ENCODE measurements around the gene SERPINI1. TPM values are rescaled to one million over a fixed set of nuclear protein-coding genes. Genes with fewer than 3 reads are reported as not detected.
A peak's percentile ranks its signal among the peaks of the same experiment; 100 is the strongest.

SERPINI1 gene
- total RNA-seq, 1 experiment from 2014 or later, result 6.4 TPM

GRCh38 chr3:167714871-167715270 lies 20.6 kb upstream of the SERPINI1 start:
- Mint-ChIP-seq H3K4me1 (peaks cover 19% of the 10 kb centered on the region), H3K36me3 (peaks cover 62% of the 10 kb centered on the region), H3K27ac (no peak overlapping the region), H3K27me3 (ENCODE audit: low read depth) (no peaks in the 10 kb centered on the region), H3K9me3 (no peaks in the 10 kb centered on the region), H3K4me3 (no peak overlapping the region)
- TF ChIP-seq ZMAT4 (CRISPR knock-in tag; IDR thresholded peaks at IDR 0.05) (no peak), FOXP1 (CRISPR knock-in tag; IDR thresholded peaks at IDR 0.05; ENCODE audit: borderline replicate concordance) (no peak)
- ChIA-PET POLR2A (no interaction called here), CTCF (no interaction called here)
- no peak for DNase-seq (ENCODE audit: low spot score)
- no peak for ATAC-seq

GRCh38 chr3:167716920-167717319 lies 18.6 kb upstream of the SERPINI1 start:
- H3K9me3 Mint-ChIP-seq, result peaks cover 12% of the 10 kb centered on the region
- peaks cover 62% of the 10 kb centered on the region for H3K36me3 Mint-ChIP-seq
- ATAC-seq (no peak), DNase-seq (ENCODE audit: low spot score) (no peak)
- TF ChIP-seq, protein P1, sequence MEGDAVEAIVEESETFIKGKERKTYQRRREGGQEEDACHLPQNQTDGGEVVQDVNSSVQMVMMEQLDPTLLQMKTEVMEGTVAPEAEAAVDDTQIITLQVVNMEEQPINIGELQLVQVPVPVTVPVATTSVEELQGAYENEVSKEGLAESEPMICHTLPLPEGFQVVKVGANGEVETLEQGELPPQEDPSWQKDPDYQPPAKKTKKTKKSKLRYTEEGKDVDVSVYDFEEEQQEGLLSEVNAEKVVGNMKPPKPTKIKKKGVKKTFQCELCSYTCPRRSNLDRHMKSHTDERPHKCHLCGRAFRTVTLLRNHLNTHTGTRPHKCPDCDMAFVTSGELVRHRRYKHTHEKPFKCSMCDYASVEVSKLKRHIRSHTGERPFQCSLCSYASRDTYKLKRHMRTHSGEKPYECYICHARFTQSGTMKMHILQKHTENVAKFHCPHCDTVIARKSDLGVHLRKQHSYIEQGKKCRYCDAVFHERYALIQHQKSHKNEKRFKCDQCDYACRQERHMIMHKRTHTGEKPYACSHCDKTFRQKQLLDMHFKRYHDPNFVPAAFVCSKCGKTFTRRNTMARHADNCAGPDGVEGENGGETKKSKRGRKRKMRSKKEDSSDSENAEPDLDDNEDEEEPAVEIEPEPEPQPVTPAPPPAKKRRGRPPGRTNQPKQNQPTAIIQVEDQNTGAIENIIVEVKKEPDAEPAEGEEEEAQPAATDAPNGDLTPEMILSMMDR (IDR thresholded peaks at IDR 0.05), result no peak
- peak; percentile 83 for TF ChIP-seq GABPB1 (CRISPR knock-in tag; IDR thresholded peaks at IDR 0.05)
- H3K4me1 Mint-ChIP-seq, result peaks cover 4% of the 10 kb centered on the region
- H3K27me3 Mint-ChIP-seq (ENCODE audit: low read depth), result no peaks in the 10 kb centered on the region
- CTCF ChIA-PET, result no interaction called here
- POLR2A ChIA-PET, result no interaction called here
- H3K27ac Mint-ChIP-seq, result no peak overlapping the region
- no peak overlapping the region for H3K4me3 Mint-ChIP-seq

- Mint-ChIP-seq H3K27me3 (ENCODE audit: low read depth) (no peaks in the 10 kb centered on the region), H3K4me3 (no peak overlapping the region), H3K36me3 (peaks cover 62% of the 10 kb centered on the region), H3K9me3 (peaks cover 17% of the 10 kb centered on the region), H3K27ac (no peak overlapping the region), H3K4me1 (peaks cover 8% of the 10 kb centered on the region)
- DNase-seq (ENCODE audit: low spot score) (no peak), ATAC-seq (no peak)
- ChIA-PET POLR2A (interaction anchor here (0.6 kb wide), 1 partner anchor 25 kb away, joined by 3 read pairs; no protein-coding TSS in a partner anchor), CTCF (no interaction called here)
- TF ChIP-seq CBFB (CRISPR knock-in tag; IDR thresholded peaks at IDR 0.05; ENCODE audit: low read depth) (no peak), FOXP1 (CRISPR knock-in tag; IDR thresholded peaks at IDR 0.05; ENCODE audit: borderline replicate concordance) (no peak), TEAD4 (CRISPR knock-in tag; IDR thresholded peaks at IDR 0.05) (no peak), ETV6 (CRISPR knock-in tag; IDR thresholded peaks at IDR 0.05) (no peak), ZNF138 (CRISPR knock-in tag; conservative IDR thresholded peaks at IDR 0.05) (no peak), NFE2L1 (CRISPR knock-in tag; IDR thresholded peaks at IDR 0.05) (no peak)
- TF ChIP-seq, protein P2, sequence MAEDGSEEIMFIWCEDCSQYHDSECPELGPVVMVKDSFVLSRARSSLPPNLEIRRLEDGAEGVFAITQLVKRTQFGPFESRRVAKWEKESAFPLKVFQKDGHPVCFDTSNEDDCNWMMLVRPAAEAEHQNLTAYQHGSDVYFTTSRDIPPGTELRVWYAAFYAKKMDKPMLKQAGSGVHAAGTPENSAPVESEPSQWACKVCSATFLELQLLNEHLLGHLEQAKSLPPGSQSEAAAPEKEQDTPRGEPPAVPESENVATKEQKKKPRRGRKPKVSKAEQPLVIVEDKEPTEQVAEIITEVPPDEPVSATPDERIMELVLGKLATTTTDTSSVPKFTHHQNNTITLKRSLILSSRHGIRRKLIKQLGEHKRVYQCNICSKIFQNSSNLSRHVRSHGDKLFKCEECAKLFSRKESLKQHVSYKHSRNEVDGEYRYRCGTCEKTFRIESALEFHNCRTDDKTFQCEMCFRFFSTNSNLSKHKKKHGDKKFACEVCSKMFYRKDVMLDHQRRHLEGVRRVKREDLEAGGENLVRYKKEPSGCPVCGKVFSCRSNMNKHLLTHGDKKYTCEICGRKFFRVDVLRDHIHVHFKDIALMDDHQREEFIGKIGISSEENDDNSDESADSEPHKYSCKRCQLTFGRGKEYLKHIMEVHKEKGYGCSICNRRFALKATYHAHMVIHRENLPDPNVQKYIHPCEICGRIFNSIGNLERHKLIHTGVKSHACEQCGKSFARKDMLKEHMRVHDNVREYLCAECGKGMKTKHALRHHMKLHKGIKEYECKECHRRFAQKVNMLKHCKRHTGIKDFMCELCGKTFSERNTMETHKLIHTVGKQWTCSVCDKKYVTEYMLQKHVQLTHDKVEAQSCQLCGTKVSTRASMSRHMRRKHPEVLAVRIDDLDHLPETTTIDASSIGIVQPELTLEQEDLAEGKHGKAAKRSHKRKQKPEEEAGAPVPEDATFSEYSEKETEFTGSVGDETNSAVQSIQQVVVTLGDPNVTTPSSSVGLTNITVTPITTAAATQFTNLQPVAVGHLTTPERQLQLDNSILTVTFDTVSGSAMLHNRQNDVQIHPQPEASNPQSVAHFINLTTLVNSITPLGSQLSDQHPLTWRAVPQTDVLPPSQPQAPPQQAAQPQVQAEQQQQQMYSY (CRISPR knock-in tag; IDR thresholded peaks at IDR 0.05), result no peak
- TF ChIP-seq, protein P3, sequence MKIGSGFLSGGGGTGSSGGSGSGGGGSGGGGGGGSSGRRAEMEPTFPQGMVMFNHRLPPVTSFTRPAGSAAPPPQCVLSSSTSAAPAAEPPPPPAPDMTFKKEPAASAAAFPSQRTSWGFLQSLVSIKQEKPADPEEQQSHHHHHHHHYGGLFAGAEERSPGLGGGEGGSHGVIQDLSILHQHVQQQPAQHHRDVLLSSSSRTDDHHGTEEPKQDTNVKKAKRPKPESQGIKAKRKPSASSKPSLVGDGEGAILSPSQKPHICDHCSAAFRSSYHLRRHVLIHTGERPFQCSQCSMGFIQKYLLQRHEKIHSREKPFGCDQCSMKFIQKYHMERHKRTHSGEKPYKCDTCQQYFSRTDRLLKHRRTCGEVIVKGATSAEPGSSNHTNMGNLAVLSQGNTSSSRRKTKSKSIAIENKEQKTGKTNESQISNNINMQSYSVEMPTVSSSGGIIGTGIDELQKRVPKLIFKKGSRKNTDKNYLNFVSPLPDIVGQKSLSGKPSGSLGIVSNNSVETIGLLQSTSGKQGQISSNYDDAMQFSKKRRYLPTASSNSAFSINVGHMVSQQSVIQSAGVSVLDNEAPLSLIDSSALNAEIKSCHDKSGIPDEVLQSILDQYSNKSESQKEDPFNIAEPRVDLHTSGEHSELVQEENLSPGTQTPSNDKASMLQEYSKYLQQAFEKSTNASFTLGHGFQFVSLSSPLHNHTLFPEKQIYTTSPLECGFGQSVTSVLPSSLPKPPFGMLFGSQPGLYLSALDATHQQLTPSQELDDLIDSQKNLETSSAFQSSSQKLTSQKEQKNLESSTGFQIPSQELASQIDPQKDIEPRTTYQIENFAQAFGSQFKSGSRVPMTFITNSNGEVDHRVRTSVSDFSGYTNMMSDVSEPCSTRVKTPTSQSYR (CRISPR knock-in tag; IDR thresholded peaks at IDR 0.05), result no peak
- TF ChIP-seq, protein P1 (IDR thresholded peaks at IDR 0.05), result no peak
- TF ChIP-seq, protein P4, sequence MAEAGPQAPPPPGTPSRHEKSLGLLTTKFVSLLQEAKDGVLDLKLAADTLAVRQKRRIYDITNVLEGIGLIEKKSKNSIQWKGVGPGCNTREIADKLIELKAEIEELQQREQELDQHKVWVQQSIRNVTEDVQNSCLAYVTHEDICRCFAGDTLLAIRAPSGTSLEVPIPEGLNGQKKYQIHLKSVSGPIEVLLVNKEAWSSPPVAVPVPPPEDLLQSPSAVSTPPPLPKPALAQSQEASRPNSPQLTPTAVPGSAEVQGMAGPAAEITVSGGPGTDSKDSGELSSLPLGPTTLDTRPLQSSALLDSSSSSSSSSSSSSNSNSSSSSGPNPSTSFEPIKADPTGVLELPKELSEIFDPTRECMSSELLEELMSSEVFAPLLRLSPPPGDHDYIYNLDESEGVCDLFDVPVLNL (CRISPR knock-in tag; IDR thresholded peaks at IDR 0.05; ENCODE audit: borderline replicate concordance, low read depth), result no peak
These were observed 16.9 kb upstream of the SERPINI1 start for GRCh38 chr3:167718582-167718981.
